BE2C (cell line): ENCODE measurements around the gene AXDND1.
"Not testable (repeated sequence)": the region's sequence is repeated elsewhere in the genome, so short reads cannot be mapped to it uniquely, and the experiment has no call there.

ENCODE experiments used
- DNase-seq: peaks from one replicate; pipeline ENCODE4 v3.0.0-alpha.2; 2020
- H3K27me3 ChIP-seq: fragments of 250-450 bp; sonication (Bioruptor Pico); 2 replicates; pipeline ENCODE4 v1.5.1; 2020; ENCODE audit warnings: mild to moderate bottlenecking
- H3K36me3 ChIP-seq: fragments of 250-450 bp; sonication (Bioruptor Pico); 2 replicates; pipeline ENCODE4 v1.5.1; 2020; ENCODE audit warnings: mild to moderate bottlenecking
- H3K4me1 ChIP-seq: fragments of 250-450 bp; sonication (Bioruptor Pico); 2 replicates; pipeline ENCODE4 v1.5.1; 2020
- H3K4me3 ChIP-seq: 2 replicates; pipeline ENCODE4 v1.5.1; 2011; ENCODE audit warnings: low read depth, low read length
- H3K9me3 ChIP-seq: fragments of 250-450 bp; sonication (Bioruptor Pico); 2 replicates; pipeline ENCODE4 v1.5.1; 2020
- TF ChIP-seq, protein P1 (sequence below): IDR thresholded peaks from 2 replicates; pipeline ENCODE4 v1.5.1; 2012; ENCODE audit warnings: mild to moderate bottlenecking, low read depth, low read length

AXDND1 gene

DNA sequence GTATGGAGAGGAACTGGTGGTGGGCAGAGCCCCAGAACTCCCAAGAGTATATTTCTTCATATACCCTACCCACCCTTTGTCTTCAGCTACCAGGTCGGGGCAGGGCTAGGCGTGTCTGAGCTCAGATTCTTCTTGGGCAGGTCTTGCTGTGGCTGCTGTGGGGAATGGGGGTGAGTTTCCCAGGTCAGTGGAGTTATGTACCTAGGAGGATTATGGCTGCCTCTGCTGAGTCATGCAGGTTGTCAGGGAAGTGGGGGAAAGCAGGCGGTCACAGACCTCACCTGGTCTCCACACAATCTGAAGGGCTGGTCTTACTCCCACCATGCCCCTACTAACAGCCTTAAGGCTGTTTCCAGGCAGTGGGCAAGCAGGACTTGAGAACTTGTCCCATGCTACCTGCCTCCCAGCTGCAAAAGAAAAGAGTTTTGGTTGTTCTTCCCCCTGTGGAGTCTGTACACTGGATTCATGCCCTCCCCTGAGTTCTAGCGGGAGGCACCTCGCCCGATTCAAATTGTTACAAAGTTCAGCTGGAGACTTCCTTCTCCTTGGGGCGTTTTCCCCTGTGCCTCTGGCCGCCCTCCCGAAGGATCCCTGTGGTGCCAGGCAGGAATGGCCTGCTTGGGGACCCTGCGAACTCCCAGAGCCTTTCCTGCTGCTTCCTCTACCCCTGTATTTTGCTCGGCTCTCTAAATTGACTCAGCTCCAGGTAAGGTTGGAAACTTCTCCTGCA lies 151.4 kb downstream of the AXDND1 start:
- no peak for DNase-seq
- H3K36me3 ChIP-seq = no peaks in the 10 kb centered on the region
- H3K9me3 ChIP-seq = no peaks in the 10 kb centered on the region
- TF ChIP-seq, protein P1, sequence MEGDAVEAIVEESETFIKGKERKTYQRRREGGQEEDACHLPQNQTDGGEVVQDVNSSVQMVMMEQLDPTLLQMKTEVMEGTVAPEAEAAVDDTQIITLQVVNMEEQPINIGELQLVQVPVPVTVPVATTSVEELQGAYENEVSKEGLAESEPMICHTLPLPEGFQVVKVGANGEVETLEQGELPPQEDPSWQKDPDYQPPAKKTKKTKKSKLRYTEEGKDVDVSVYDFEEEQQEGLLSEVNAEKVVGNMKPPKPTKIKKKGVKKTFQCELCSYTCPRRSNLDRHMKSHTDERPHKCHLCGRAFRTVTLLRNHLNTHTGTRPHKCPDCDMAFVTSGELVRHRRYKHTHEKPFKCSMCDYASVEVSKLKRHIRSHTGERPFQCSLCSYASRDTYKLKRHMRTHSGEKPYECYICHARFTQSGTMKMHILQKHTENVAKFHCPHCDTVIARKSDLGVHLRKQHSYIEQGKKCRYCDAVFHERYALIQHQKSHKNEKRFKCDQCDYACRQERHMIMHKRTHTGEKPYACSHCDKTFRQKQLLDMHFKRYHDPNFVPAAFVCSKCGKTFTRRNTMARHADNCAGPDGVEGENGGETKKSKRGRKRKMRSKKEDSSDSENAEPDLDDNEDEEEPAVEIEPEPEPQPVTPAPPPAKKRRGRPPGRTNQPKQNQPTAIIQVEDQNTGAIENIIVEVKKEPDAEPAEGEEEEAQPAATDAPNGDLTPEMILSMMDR = no peak
- no peak overlapping the region for H3K4me3 ChIP-seq
- H3K27me3 ChIP-seq = peaks cover 6% of the 10 kb centered on the region; the same call in 1 of the 2 replicates
- H3K4me1 ChIP-seq = no peaks in the 10 kb centered on the region

- not testable (repeated sequence) for DNase-seq, H3K27me3 ChIP-seq, H3K36me3 ChIP-seq, H3K4me1 ChIP-seq, H3K4me3 ChIP-seq, H3K9me3 ChIP-seq
Measured at GRCh38 chr1:179518544-179518943, 152.8 kb downstream of the AXDND1 start.

DNA sequence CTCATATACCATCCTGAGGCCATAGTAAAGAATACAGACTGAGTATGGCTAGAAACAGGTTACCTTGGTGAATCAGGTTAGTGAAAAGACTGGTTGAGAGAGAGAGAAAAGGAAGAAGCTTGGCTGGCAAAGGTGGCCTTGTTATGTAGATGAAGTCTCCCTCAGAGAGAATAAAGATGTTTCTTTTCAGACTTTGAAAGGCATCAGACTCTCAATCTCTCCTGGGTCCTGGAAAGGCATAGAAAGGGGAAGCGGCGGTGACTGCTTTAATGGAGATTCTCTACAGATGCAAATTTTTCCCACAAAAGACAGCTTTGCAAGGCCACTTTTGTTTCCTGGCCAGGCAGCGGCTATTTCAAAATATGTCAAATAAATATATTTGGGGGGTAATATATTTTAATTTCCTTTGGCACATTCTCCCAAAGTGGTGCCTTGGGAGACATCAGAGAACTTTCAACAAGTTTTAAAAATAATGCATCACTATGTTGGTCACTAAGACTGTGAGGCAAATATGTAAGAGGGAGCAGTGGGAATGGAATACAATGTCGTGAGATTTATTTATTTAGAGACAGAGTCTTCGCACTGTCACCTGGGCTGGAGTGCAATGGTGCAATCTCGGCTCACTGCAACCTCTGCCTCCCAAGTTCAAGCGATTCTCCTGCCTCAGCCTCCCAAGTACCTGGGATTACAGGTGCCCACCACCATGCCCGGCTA lies 163.9 kb downstream of the AXDND1 start:
- H3K4me3 ChIP-seq = no peak overlapping the region

DNA sequence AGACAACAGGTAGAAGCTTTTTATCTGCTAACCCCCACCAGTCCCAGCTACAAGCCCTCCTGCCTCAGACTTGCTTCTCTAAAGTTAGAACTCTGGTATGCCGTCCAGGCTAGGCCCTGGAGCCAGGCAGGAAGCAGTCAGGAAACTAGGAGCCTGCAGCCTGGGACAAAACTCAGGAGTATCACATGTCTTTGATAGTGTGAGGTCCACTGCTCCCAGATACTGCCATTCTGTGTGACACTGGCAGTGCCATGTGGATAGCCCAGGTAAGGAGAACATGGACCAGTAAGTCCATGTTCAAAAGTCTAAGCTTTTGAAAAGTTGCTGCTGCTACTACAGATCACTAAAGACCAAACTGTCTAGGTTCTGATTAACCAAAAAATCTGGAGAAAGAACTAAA lies 164.6 kb downstream of the AXDND1 start:
- no peak for DNase-seq
- no peaks in the 10 kb centered on the region; the same call in 1 of the 2 replicates for H3K9me3 ChIP-seq
- H3K4me3 ChIP-seq = no peak overlapping the region
- H3K27me3 ChIP-seq = peaks cover 13% of the 10 kb centered on the region
- TF ChIP-seq, protein P1 = no peak
- H3K4me1 ChIP-seq = no peaks in the 10 kb centered on the region
- H3K36me3 ChIP-seq = no peaks in the 10 kb centered on the region

More for the DNA sequence above, 163.9 kb downstream of the AXDND1 start:
- DNase-seq = no peak
- Histone ChIP-seq H3K4me1 (no peaks in the 10 kb centered on the region), H3K36me3 (no peaks in the 10 kb centered on the region), H3K27me3 (peaks cover 13% of the 10 kb centered on the region), H3K9me3 (no peaks in the 10 kb centered on the region; the same call in 1 of the 2 replicates)
- TF ChIP-seq, protein P1 = no peak

DNA sequence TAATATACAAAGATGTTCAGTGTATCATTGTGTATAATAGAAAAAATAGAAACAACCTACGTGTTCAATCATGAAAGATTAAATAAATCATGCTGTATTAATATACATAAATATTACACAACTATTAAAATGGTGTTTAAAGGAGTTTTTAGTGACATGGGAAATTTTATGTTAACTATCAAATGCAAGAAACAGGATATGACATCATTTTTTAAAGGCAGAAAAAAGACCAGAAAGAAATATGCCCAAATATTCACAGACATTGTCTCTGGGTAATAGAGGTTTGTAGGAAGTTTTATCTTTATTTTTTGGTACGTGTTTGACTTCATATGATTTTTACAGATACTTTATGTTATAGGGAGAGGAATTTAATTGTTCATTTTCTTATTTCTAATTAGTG lies 176.0 kb downstream of the AXDND1 start:
- no peaks in the 10 kb centered on the region; the same call in 1 of the 2 replicates for H3K9me3 ChIP-seq
- TF ChIP-seq, protein P1 = no peak
- no peaks in the 10 kb centered on the region for H3K4me1 ChIP-seq
- no peak for DNase-seq
- no peak overlapping the region for H3K4me3 ChIP-seq
- H3K27me3 ChIP-seq = peaks cover 7% of the 10 kb centered on the region
- no peaks in the 10 kb centered on the region for H3K36me3 ChIP-seq

DNA sequence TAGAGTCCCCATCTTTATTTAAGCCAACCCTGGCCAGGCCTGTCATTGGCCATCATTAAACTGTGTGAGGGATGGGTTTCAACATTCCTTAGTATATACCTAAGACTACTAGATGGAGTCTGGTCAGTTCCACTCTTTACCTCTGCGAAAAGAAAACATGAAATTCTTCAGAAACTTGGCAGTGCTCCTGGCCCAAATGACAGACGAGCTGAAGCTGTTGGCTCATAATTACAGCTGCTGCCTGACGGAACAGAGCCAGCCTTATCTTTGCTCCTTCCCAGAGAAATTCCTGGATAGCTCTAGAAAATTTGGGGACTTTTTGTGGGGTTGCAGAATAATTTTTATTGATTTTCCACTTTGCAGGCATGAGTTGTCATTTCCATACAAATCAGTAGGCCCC lies 179.6 kb downstream of the AXDND1 start:
- no peaks in the 10 kb centered on the region; the same call in 1 of the 2 replicates for H3K9me3 ChIP-seq
- no peaks in the 10 kb centered on the region for H3K36me3 ChIP-seq
- no peaks in the 10 kb centered on the region for H3K4me1 ChIP-seq
- H3K27me3 ChIP-seq = peaks cover 12% of the 10 kb centered on the region
- DNase-seq = no peak
- no peak overlapping the region for H3K4me3 ChIP-seq
- TF ChIP-seq, protein P1 = no peak
